HG03432 (cell line): ENCODE data around the gene KCNQ1.

Experiments
- ATAC-seq: cut with Tn5 transposase; IDR thresholded peaks from one replicate; pipeline ENCODE4 v1.9.1; 2021; ENCODE audit warnings: mild to moderate bottlenecking, moderate library complexity; ENCODE audit not compliant: unreplicated experiment

Gene KCNQ1

GRCh38 chr11:2704896-2705606, 260.2 kb downstream of the KCNQ1 start:
- ATAC-seq = no peak

- no peak for ATAC-seq
Observed at GRCh38 chr11:2706321-2706720, 261.5 kb downstream of the KCNQ1 start.

DNA sequence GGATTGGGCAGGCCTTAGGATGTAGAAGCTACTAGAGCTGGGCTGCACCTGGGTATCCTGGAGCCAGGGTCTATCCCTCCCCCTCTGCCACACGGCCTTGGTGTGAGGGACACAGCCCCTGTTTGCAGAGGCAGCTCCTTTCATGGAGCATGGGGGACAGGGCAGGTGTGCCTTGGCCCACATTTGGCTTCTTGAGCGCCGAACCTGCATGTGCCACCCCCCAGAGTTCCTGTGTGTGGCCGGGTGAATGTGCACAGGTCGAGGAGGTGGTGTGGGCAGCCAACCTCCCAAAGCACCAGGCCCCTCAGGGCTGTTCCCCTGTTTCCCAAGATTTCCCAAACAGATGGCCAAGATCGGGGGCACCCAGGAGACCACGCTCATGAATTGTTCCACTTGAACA, 262.9 kb downstream of the KCNQ1 start:
- ATAC-seq = no peak

DNA sequence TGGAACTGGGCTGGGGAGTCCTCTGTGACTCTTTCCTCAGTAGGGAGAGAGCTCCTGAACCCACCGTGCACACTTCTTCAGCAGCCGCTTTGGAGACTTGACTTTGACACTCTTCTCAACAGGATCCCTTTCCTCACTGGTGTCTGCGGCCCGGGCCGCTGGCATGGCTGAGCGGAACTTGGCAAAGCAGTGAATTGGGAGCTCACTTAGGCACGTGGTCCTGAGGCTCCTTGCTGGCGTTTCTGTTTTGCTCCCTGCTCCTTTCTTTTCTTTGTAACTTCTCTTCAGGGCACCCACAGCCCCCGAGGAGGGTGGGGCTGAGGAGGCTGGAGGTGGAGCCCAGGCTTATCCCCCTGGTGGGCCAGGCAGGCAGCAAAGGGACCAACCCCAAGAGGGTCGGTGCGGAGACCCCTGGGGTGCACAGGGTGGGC, 263.4 kb downstream of the KCNQ1 start:
- ATAC-seq = no peak

DNA sequence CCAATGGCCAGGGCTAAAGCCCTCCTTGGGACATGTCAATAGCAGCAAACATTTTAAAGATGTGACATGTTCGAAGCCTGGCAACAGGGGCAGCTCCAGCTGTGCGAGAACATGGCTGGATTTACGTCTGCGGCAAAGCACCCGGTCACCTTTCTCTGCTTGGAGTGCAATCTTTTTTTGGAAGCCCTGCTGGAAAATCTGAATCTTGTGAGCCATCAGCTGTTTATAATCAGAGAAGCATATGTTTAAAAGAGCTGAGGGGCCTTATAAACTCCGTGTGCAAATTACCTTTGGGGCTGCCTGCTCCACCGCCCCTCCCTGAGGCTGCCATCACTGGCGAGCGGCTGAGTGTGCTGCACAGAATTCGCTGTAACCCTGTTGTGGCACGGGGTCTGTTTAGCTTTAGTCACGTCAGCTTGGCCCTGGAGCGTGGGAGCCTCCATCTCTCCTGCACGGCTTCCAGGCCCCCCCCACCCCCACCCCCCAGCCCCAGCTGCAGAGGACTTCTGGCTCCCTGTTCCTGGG, 264.0 kb downstream of the KCNQ1 start:
- ATAC-seq = no peak

- ATAC-seq = no peak
Observed at GRCh38 chr11:2709429-2709828, 264.6 kb downstream of the KCNQ1 start.

GRCh38 chr11:2711161-2711560, 266.4 kb downstream of the KCNQ1 start:
- no peak for ATAC-seq

DNA sequence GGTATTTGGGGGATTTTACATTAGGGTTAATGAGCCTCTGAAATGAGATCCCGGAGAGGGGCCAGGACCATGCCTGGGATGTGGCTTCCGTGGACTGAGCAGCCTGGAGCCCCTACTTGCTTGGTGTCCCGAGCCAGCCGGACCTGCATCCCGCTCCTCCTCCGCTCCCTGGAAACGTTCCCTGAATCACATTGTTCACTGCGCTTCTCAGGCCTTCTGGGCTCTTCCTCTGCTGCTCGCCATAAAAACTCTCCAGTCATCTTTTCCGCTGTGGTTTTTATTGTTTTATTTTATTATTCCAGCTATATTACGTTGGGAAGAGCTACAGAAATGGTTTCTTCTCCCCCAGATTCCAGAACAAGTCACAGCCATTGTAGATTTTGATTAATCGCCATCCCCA, 268.3 kb downstream of the KCNQ1 start:
- no peak for ATAC-seq

GRCh38 chr11:2713661-2714462, 269.1 kb downstream of the KCNQ1 start:
- no peak for ATAC-seq

GRCh38 chr11:2714463-2714800, 269.6 kb downstream of the KCNQ1 start:
- ATAC-seq = no peak

GRCh38 chr11:2714871-2715270, 270.1 kb downstream of the KCNQ1 start:
- no peak for ATAC-seq

- ATAC-seq = no peak
Observed at GRCh38 chr11:2715716-2716350, 271.0 kb downstream of the KCNQ1 start.

- ATAC-seq = no peak
Observed at GRCh38 chr11:2716376-2717095, 271.7 kb downstream of the KCNQ1 start.

- ATAC-seq = no peak
Observed at GRCh38 chr11:2717561-2718325, 272.9 kb downstream of the KCNQ1 start.

DNA sequence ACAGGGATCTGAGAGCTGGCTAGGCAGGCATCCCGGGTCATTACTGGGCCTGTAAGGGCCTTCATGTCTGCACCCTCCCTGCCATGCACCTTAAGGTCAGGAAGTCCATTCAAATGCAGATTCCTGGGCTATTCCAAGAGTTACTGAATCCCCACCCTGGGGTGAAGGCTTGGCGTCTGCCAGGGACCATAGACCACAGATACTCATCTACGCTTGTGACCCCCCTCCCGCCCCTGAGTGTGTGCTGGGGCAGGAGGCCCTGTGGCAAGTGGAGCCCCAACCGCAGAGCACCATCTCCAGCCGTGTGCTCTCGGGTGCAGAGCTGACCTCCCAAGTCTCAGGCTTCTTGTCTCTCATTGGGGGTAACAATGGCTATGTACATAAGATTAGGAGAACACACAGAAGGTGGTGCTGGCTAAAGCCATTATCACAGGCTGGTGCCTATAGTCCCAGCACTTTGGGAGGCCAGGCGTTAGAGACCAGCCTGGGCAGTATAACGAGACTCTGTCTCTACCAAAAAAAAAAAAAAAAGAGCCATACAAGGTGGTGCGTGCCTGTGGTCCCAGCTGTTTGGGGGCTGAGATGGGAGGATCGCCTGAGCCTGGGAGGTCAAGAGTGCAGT, 274.1 kb downstream of the KCNQ1 start:
- ATAC-seq = no peak

- ATAC-seq = no peak
Observed at GRCh38 chr11:2719831-2720590, 275.2 kb downstream of the KCNQ1 start.

DNA sequence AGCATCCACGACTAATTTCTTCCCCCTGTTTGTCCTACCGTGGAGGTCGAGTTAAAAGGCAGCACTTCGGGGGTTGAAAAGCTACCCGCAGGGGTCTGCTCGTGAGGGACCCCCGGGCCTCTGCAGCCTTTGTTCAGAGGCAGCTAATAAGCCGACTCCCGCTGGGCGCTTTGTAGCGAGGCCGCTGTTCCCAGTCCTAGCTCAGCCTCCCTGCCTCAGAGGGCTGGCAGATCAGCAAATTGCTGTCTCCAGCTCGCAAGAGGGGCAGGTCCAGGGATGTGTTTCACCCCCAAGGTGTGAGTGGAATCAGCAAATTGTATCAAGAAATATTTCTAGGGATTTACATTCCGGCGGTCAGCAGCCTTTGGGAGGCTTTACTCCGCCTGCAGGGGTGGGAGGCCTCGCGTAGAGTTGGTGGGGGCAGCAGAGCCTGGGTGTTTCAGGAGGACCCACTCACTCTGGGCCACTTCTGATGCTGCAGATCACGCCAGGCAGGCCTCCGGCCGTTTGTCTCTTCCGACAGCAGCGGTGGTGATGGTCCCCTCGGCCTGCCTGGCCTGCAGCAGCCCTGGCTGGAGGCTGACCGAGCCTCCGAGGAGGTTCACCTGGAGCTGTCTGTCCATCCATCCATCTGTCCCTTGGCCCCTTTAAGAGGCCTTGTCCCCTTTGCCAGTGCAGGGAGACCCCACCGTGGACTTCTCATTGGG, 276.6 kb downstream of the KCNQ1 start:
- ATAC-seq = no peak

DNA sequence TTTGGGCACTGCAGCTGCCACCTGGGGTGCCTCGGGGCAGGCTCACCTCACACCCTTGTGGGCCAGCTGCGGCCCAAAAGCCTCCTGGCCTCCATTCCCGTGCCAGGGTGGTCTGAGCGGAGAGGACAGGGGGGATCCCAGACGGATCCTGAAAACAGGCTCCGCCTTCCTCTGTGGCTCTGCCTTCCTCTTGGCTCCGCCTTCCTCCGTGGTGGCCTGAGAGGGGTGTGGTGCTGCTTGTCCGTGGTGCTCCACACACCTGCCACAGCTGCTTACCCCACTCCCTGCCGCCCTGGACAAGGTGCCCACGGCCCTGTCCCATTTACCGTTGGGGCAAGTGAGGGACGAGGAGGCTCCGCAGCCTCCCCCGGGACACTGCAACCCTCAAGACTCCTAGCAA, 278.1 kb downstream of the KCNQ1 start:
- no peak for ATAC-seq

DNA sequence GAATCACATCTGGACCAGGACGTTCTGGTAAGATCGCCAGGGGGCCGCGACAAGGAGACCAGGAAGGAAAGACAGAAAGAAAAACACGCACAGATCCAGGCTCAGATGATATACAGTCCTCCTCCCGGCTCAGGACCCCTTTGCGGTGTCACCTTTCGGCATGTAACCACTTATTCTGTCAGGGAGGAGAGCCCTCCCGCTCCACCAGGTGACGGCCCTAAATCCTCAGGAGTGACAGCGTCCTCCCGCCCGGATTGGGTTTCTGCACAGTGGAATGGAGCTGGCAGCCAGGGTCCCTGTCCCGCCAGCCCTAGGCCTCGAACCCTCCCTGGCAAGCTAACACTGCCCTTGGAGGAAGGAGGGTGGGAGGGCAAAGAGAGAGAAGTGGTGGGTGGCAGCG, 279.3 kb downstream of the KCNQ1 start:
- no peak for ATAC-seq
